ELR (cell line): ENCODE results near the gene PCGF3.
"Not testable (repeated sequence)": the region's sequence is repeated elsewhere in the genome, so short reads cannot be mapped to it uniquely, and the experiment has no call there.

Experiments used
- DNase-seq: peaks from one replicate; pipeline ENCODE4 v3.0.0-alpha.2; 2015; ENCODE audit warnings: low read depth

The PCGF3 gene

DNA sequence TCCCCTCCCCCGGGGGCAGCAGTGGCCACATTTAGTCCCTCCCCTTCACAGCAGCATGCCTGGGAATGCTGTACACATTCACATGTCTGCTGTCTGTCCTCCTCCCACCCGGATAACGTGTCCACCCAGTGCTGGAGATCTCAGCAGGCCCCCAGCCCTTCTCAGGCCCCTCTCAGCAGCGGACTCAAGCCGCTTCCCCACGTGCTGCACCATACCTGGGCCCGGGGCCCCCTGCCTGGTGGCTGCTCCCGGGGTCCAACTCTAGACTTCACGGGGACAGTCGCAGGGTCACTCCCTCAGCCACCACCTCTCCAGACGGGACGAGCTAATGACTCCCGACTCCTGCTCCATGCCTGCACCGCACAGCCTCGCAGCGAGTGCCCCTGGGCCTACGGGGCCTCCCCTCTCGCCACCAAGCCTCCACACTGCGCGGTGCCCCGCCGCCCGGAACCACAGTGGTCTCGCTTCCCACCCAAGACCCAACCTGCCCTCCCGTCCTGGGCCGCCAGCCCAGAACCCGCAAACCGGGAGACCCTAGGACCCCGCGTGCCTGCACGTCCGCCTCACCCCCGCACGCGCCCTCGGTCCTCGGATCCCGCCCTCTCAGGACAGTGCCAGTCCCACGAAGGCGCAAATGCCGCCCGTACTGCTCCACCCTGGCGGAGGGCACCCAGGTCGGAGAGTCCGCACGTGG lies 1.3 kb upstream of the PCGF3 start:
- DNase-seq: no peak

DNA sequence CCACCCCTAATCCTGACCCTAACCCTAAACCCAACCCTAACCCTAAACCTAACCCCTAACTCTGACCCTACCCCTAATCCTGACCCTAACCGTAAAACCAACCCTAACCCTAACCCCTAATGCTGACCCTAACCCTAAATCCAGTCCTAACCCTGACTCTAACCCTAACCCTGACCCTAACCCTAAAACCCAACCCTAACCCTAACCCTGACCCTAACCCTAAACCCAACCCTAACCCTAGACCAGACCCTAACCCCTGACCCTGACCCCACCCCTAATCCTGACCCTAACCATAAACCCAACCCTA lies 708 bp upstream of the PCGF3 start:
- no peak for DNase-seq

DNA sequence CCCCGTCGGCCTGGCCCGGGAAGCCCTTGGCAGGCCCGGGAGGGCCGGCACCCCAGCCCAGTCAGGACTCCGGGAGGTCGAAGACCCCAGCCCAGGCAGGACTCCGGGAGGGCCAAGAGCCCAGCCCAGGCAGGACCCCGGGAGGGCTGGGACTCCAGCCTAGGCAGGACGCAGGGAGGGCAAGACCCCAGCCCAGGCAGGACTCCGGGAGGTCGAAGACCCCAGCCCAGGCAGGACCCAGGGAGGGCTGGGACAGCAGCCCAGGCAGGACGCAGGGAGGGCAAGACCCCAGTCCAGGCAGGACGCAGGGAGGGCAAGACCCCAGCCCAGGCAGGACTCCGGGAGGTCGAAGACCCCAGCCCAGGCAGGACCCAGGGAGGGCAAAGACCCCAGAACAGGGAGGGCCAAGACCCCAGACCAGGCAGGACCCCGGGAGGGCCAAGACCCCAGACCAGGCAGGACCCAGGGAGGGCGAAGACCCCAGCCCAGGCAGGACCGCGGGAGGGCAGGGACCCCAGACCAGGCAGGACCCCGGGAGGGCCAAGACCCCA lies 526 bp downstream of the PCGF3 start:
- DNase-seq: not testable (repeated sequence)

DNA sequence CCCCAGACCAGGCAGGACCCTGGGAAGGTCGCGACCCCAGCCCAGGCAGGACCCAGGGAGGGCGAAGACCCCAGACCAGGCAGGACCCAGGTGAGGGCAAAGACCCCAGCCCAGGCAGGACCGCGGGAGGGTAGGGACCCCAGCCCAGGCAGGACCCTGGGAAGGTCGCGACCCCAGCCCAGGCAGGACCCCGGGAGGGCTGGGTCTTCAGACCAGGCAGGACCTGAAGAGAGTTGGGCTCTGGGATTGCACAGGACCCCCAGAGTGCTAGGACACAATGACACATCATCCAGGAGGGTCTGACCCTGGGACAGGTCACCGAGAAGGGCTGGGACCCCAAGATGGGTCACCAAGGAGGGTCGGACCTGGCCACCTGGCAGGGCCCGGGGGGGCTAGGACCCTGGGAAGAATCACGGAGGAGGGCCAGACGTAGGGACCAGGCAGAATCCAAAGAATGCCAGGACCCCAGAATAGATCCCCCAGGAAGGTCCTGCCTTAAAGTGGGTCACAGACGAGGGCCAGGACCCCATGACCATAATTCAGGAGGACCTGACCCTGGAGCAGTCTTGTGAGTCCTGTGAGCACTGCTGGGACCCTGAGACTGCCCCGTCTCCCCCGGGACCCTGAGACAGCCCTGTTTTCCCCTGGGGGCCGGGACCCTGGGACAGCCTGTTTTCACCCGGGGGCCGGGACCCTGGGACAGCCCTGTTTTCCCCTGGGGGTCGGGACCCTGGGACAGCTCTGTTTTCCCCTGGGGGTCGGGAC lies 1.4 kb downstream of the PCGF3 start:
- DNase-seq: no peak

DNA sequence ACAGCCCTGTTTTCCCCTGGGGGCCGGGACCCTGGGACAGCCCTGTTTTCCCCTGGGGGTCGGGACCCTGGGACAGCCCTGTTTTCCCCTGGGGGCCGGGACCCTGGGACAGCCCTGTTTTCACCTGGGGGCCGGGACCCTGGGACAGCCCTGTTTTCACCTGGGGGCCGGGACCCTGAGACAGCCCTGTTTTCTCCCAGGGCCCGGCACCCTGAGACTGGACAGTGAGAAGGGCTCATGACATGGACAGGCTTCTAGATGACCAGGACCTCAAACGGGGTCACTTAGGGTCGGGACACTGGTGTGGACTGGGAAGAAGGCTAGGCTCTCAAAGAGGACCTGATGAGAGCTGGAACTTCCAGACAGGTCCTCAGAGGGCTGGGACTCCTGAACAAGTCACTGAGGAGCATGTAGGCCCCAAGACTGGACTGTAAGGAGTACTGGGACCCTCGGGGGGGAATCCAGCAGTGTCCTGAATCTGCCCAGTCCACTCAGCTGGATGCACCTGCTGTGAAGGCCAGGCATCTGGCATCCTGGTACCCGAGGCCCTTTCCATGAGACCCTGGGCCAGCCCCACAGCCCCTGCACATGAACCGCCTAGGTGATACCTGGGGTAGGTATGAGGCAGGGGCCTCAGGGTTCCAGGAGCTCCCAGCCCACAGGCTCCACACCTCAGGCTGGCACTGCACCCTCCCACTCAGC lies 2.4 kb downstream of the PCGF3 start:
- no peak for DNase-seq

DNA sequence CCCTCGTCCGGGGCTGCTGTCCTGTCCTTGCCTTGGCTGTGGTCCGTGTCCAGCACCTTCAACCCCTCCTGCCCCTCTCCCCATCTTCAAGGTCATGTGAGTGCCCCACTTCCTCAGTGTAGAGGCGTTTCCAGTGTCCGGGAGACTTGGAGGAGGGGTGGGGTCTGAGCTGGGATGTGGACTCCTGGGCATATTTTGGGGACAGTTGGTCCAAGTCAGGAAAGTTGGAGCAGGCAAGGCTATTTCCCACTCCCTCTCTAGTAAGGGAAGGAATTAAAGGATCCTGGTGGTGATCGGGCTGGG lies 3.0 kb downstream of the PCGF3 start:
- no peak for DNase-seq

DNA sequence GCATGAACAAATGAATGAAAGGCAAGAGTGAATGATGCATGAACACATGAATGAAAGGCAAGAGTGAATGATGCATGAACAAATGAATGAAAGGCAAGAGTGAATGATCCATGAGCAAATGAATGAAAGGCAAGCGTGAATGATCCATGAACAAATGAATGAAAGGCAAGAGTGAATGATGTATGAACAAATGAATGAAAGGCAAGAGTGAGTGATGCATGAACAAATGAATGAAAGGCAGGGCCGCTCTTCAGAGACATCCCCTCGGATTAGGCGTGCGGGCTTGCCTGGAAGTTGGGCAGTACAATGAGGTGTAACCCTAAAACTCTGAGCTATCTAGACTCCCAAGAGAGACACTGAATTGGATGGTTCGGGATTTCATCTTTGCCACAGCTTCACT lies 3.7 kb downstream of the PCGF3 start:
- DNase-seq: no peak

DNA sequence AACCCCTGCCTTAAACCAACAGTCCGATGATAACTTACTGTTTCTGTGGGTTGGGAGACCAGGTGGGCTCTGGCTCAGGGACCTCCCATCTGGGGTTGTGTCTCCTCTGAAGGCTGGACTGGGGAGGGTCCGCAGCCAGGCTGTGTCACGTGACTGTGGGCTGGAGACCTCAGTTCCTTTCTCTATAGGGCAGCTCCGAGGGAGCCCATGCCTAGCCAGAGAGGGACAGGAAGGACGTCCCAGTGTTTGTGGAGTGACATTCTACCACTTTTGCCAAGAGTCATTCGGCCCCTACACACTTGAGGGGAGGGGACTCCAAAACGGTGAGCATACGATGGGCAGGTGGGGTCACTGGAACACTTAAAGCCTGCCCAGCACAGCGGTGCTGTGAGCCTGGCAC lies 4.5 kb downstream of the PCGF3 start:
- no peak for DNase-seq

DNA sequence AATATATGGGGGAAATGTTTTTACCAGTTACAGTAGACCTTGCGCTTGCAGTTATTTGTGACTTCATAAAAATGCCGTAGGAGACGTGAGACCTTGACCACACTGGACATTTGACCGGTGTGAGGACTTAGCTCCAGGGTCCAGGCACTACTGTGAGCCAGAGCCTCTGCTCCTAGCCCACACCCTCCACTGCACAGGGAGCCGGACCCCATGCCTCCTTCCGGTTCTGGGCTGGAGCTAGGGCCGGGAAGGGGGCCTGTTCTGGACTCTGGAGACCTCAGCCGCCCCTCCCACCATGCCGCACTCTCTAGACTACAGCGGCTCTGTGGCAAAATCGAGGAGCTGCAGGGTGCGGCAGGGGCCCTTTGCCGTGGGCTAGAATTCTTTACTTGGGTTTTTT lies 5.3 kb downstream of the PCGF3 start:
- DNase-seq: no peak

DNA sequence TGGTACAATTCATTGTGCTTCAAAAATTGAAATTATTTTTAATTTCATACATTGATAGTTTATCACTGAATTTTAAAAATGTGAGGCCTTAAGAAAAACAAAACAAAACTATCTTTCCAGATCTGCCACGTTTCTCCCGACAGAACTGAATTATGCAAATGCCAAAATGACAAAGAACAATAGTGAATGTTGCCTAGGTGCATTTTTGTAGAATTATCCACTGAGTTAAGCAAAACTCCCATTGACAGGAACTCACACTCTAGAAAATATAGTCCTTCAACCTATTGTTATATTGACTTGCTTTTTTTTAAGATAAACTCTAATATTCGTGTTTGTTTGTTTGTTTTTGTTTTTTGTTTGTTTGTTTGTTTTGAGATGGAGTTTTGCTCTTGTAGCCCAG lies 6.5 kb downstream of the PCGF3 start:
- DNase-seq: no peak

DNA sequence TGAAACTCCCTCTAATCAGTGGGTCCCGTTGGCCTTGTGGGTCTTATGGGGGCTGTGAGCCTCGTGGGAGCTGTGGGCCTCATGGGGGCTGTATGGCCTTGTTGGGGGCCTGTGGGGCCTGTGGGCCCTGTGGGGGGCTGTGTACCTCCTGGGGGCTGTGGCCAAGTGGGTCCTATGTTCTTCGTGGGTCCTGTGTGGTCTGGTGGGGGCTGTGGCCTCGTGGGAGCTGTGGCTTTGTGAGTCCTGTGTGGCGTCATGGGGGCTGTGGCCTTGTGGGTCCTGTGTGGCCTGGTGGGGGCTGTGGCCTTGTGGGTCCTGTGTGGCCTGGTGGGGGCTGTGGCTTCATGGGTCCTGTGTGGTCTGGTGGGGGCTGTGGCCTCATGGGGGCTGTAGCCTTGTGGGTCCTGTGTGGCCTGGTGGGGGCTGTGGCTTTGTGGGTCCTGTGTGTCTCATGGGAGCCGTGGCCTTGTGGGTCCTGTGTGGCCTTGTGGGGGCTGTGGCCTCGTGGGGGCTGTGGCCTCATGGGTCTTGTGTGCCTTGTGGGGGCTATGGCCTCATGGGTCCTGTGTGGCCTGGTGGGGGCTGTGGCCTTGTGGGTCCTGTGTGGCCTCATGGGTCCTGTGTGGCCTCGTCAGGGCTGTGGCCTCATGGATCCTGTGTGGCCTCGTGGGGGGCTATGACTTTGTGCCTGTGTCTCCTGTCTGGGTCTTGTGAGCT lies 7.4 kb downstream of the PCGF3 start:
- DNase-seq: no peak

DNA sequence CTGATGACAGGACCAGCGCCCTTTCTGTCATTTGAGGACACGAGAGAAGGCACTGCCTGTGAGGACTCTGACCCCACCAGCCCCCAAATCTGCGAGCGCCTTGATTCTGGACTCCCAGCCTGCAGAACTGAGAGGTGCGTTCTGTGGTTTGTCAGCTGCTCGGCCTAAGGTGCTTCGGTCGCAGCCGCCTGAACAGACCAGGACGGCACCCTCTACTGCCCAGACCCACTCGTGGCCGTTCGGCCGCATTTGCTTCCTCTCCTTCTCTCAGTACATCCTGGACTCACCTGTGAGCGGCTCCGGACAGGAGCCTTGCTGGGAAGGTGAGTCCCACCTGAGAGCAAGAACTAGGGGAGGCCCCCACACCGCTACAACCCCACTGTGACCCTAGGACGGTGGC lies 8.5 kb downstream of the PCGF3 start:
- no peak for DNase-seq

DNA sequence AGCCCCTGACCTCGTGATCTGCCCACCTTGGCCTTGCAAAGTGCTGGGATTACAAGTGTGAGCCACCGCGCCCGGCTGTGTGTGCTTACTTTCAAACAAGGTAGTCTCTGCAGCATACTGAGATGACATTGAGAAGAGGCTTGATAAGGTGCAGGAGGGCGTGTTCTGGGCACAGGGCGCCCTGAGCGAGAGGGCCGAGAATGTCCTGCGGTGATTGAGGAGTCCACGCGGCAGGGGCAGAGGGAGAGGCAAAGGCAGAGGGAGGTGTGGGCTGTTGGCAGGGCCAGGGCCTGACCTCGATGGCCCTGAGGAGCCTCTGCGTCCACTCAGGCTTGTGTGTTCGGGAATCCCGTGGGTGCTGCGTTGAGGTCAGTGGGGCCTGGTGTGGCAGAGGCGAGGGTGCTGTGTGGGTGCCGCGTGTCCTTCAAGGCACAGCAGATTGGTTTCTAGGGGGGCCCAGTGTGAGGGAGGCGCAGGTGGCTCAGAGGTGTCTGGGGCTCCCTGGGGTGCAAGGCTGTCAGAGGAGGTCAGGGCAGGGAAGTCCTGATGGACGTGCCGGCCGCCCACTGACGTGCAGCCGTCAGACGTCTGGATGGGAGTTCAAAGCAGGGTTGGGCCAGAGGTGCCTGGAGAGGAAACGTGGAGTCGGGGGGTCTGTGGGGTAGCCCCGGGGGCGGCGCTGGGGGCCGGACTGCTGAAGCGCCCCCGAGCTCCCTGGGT lies 12.1 kb downstream of the PCGF3 start:
- DNase-seq: no peak

DNA sequence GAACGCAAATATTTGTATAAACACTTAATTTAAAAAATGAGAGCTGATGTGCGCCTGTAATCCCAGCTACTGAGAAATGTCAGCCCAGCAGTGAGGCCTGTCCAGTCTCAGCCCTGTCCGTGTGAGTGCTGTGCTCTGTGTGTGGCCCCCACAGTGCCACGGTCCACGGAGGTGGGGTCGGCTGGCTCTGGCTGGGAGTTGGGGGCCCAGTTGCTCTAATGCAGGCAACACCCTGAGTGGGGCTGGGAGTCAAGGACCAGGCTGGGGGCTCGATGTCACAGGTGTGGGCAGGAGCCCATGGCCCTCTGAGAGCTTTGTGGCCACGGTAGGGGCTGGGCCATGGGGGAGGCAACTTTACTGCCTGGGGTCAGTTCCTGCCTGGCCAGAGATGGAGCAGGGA lies 12.8 kb downstream of the PCGF3 start:
- DNase-seq: no peak

DNA sequence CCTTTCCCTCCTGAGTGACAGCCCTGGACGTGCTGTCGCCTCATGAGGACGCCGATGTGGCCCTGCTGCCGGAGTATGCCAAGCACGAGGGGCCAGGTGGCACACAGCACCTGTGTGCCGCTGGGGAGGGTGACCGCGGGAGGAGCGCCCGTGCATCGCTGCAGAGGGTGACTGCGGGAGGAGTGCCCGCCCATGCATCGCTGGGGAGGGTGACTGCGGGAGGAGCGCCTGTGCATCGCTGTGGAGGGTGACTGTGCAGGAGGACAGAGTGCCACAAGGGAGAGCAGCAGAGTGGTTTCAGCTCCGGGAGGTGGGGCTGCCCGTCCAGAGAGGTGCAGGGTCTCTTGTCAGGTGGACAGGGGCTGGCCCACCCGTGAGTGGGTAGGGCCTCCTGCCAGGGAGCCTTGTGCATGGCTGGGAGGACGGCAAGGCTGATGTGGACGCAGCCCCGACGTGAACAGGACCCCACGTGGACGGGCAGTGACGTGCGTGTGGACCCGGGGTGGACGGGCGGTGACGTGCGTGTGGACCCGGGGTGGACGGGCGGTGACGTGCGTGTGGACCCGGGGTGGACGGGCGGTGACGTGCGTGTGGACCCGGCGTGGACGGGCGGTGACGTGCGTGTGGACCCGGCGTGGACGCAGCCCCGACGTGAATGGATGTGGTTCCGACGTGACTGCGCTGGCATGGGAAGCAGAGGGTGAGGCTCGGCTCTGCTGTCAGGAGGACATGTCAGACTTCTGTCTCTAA lies 14.7 kb downstream of the PCGF3 start:
- no peak for DNase-seq

DNA sequence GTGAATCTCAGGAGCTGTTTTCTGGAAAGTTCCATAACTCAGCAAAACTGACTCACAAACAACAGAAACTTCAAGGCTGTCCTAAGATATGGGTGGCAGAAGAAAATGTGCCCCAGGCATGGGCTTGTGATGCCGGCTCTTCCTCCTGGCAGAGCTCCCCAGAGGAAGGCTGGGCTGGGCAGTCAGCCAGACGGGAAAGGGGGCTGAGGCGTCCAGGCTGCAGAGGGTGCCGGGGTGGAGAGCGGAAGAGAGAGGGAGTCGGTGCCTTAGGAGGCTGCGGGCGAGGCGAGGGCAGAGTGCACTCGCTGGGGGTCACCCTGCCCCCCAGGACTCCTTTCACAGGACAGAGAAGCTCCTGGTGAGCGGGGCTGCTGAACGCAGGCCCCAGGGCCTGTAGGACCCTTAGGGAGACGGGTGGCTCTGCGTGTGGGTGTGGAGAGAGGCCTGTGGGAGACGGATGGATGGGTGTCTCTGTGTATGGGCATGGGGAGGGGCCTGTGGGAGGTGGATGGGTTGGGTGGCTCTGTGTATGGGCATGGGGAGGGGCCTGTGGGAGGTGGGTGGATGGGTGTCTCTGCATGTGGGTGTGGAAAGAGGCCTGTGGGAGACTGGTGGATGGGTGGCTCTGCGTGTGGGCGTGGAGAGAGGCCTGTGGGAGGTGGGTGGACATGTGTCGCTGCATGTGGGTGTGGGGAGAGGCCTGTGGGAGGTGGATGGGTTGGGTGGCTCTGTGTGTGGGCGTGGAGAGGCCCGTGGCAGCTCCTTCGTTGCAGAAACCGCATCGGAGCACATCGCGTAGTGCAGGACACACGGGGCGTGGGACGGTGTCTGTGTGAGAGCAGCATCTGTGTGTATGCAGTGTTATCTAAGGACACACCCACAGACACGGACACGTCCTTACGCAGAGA lies 15.9 kb downstream of the PCGF3 start:
- no peak for DNase-seq

DNA sequence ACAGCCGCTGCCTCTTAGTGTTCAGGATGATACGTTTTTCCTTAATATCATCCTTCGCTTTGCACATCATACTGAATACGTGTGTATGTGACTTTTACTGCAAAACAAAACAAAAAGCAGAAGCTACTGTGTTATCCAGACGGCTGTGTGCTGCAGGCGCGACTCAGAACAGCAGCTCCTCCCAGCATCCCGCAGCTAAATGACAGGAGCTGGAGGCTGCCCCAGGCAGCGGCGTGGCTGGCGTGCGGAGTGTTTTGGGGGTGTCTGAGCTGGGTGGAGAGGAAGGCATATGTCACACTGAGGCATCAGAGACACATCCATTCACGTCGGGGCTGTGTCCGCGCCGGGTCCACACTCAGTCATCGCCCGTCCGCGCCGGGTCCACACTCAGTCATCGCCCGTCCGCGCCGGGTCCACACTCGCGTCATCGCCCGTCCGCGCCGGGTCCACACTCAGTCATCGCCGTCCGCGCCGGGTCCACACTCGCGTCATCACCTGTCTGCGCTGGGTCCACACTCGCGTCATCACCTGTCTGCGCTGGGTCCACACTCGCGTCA lies 16.6 kb downstream of the PCGF3 start:
- no peak for DNase-seq

DNA sequence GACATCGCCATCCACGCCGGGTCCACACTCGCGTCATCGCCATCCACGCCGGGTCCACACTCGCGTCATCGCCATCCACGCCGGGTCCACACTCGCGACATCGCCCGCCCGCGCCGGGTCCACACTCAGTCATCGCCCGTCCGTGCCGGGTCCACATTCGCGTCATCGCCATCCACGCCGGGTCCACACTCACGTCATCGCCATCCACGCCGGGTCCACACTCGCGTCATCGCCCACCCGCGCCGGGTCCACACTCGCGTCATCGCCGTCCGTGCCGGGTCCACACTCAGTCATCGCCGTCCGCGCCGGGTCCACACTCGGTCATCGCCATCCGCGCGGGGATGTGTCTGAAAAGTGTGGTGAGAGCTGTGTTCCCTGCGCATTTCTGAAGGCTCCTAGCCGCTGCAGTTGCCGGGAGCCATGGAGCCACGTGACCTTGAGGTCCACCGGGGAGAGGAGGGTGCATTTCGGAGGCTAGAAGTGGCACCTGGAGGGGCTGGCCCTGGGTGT lies 17.3 kb downstream of the PCGF3 start:
- no peak for DNase-seq

DNA sequence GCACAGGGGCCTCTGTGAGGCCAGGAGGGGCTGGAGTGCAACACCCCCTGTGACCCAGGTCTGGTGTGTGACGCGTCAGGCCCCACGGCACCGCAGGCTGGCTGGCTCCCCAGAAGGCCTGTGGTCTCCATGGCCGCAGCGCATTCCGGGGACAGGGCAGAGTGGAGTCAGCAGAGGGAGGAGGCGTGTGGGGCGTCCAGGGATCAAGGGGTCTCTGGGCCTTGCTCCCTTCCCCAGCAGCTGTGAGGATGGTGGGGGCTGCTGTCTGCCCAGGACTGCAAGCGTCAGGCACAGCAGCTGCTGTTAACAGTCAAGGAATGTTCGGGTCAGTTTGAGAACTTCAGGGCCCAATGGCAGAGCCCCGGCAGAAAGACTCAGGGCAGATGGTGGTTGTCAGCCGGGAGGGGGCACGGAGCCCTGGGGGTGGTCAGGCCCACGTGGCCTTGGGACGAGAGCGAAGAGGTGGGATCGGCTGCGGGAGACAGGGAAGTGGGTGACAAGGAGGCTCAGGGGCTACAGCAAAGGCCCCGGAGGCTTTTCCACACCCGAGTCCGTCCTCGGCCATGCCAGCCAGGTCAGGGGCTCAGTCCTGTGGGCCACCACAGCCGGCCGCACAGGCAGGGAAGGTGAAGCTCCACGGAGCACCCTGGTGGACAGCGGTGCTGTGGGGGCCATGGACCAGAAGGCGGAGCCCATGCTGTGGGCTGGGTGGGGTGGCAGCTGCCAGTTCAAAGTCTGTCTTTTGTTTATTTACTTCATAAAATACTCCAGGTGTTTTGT lies 18.3 kb downstream of the PCGF3 start:
- DNase-seq: no peak
